Smooth muscle cell (in vitro differentiated cells): ENCODE results near the gene FRMD8. TPM values are rescaled to one million over a fixed set of nuclear protein-coding genes. Genes with fewer than 3 reads are reported as not detected.

ENCODE experiments used
- DNase-seq: peaks from one replicate; lab custom pipeline; 2025; ENCODE audit not compliant: unreplicated experiment; lab: John Stamatoyannopoulos, UW
- H2AFZ ChIP-seq: fragments of 200-600 bp; sonication (generic); 2 replicates; pipeline ENCODE4 v1.6.0; 2016; ENCODE audit warnings: antibody characterized with exemption, low read depth, mild to moderate bottlenecking
- H3F3A ChIP-seq: fragments of 200-600 bp; sonication (generic); 2 replicates; pipeline ENCODE4 v1.6.0; 2017; ENCODE audit warnings: antibody characterized with exemption, low read depth
- H3K27ac ChIP-seq: fragments of 200-600 bp; sonication (generic); 2 replicates; pipeline ENCODE4 v1.5.1; 2016; ENCODE audit warnings: low read depth, mild to moderate bottlenecking
- H3K27me3 ChIP-seq: fragments of 200-600 bp; sonication (generic); 2 replicates; pipeline ENCODE4 v1.6.1; 2016; ENCODE audit warnings: low read depth, mild to moderate bottlenecking
- H3K36me3 ChIP-seq: fragments of 200-600 bp; sonication (generic); 2 replicates; pipeline ENCODE4 v1.5.1; 2016; ENCODE audit warnings: low read depth
- H3K4me1 ChIP-seq: fragments of 200-600 bp; sonication (generic); 2 replicates; pipeline ENCODE4 v1.5.1; 2016; ENCODE audit warnings: low read depth
- H3K4me2 ChIP-seq: fragments of 200-600 bp; sonication (generic); 2 replicates; pipeline ENCODE4 v1.6.0; 2016; ENCODE audit warnings: mild to moderate bottlenecking
- H3K4me3 ChIP-seq: fragments of 200-600 bp; sonication (generic); 2 replicates; pipeline ENCODE4 v1.5.1; 2016; ENCODE audit warnings: mild to moderate bottlenecking
- H3K79me2 ChIP-seq: fragments of 200-600 bp; sonication (generic); 2 replicates; pipeline ENCODE4 v1.6.0; 2016; ENCODE audit warnings: low read depth, mild to moderate bottlenecking
- H3K9ac ChIP-seq: fragments of 200-600 bp; sonication (generic); 2 replicates; pipeline ENCODE4 v1.6.0; 2016; ENCODE audit warnings: low read depth
- H3K9me3 ChIP-seq: fragments of 200-600 bp; sonication (generic); replicated peaks from 2 replicates; pipeline ENCODE4 v1.5.1; 2016; ENCODE audit warnings: low read depth
- H4K20me1 ChIP-seq: fragments of 200-600 bp; sonication (generic); 2 replicates; pipeline ENCODE4 v1.6.0; 2016; ENCODE audit warnings: low read depth
- WGBS: methylation state at CpG from one replicate; pipeline ENCODE4 v1.1.7; 2016; ENCODE audit warnings: low lambda C conversion rate; 5-methylcytosine and 5-hydroxymethylcytosine counted together
- polyA plus RNA-seq: library from polyadenylated mRNA; unstranded; fragments of >200 nt; fragmentation: Nextera tagmentation; extraction: Ambion mirVana; gene quantifications from 2 replicates; pipeline ENCODE4 v1.2.1, GENCODE V29; 2016
- total RNA-seq: library from RNA; depleted of rRNA; stranded (reverse); fragments of >200 nt; gene quantifications from 2 replicates; pipeline ENCODE4 v1.2.3, GENCODE V29; 2014
- TF ChIP-seq, protein P1 (sequence below): fragments of 200-600 bp; sonication (generic); IDR thresholded peaks from 2 replicates; pipeline ENCODE4 v1.5.1; 2017; ENCODE audit warnings: borderline replicate concordance, mild to moderate bottlenecking, antibody characterized with exemption; ENCODE audit not compliant: insufficient read depth, poor library complexity, severe bottlenecking

Gene FRMD8
- total and polyA plus RNA-seq, 2 experiments from 2014 or later = 16.7 to 37.8 TPM

DNA sequence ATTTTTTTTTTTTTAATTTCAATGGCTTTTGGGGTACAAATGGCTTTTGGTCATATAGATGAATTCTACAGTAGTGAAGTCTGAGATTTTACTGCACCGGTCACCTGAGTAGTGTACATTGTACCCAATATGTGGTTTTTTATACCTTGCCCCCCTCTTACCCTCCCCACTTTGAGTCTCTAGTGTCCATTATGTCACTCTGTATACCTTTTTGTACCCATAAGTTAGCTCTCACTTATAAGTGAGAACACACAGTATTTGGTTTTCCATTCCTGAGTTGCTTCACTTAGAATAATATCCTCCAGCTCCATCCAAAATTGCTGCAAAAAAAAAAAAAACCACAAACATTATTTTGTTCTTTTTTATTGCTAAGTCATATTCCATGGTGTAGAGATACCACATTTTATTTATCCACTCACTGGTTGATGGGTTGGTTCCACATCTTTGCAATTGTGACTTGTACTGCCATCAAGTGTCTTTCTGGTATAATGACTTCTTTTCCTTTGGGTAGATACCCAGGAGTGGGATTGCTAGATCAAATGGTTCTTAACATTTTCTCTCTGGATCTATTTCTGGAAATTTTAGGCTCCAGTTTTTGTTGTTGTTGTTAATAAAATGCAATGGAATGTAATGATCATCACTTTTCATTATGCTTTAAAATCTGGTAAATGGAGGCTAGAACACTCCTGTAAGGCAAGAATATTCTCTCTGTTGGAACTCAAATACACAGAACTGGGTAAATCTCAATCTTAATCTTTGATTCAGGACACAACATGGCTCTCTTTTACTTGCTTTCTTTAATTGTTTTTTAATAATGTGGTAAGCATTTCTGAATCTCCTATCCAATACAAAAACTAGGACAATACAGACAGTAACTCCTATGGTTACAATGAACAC lies 46.5 kb downstream of the FRMD8 start:
- H2AFZ ChIP-seq = no peak overlapping the region
- DNase-seq = no peak
- H3K4me1 ChIP-seq = peaks cover 3% of the 10 kb centered on the region
- peak overlapping the region; percentile 99 for H3K4me2 ChIP-seq
- no peaks in the 10 kb centered on the region for H3K9me3 ChIP-seq
- peaks cover 100% of the 10 kb centered on the region for H3K79me2 ChIP-seq
- peaks cover 99% of the 10 kb centered on the region for H4K20me1 ChIP-seq
- no peak overlapping the region for H3K9ac ChIP-seq
- no peaks in the 10 kb centered on the region for H3K27me3 ChIP-seq
- TF ChIP-seq, protein P1, sequence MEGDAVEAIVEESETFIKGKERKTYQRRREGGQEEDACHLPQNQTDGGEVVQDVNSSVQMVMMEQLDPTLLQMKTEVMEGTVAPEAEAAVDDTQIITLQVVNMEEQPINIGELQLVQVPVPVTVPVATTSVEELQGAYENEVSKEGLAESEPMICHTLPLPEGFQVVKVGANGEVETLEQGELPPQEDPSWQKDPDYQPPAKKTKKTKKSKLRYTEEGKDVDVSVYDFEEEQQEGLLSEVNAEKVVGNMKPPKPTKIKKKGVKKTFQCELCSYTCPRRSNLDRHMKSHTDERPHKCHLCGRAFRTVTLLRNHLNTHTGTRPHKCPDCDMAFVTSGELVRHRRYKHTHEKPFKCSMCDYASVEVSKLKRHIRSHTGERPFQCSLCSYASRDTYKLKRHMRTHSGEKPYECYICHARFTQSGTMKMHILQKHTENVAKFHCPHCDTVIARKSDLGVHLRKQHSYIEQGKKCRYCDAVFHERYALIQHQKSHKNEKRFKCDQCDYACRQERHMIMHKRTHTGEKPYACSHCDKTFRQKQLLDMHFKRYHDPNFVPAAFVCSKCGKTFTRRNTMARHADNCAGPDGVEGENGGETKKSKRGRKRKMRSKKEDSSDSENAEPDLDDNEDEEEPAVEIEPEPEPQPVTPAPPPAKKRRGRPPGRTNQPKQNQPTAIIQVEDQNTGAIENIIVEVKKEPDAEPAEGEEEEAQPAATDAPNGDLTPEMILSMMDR = no peak
- no peak overlapping the region for H3K4me3 ChIP-seq
- 100% methylated on average over 1 of the region's 1 CpG for WGBS
- no peaks in the 10 kb centered on the region for H3K36me3 ChIP-seq
- H3F3A ChIP-seq = peaks cover 81% of the 10 kb centered on the region
- H3K27ac ChIP-seq = peak overlapping the region; percentile 100

DNA sequence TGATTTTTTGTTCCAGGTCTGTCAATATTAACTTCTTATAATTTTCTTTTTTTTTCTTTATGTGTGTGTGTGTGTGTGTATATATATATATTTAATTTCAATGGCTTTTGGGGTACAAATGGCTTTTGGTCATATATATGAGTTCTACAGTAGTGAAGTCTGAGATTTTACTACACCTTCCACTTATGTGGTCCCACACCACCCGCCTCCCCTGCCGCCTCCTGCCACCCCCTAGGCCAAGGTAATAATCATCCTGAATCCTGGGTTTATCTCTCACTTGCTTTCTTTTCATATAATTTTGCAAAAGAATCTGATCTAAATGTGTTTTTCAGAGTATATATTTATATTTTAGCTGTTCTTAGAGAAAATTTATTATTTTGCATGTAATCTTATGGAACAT lies 47.2 kb downstream of the FRMD8 start:
- no peak for DNase-seq
- TF ChIP-seq, protein P1 = no peak
- H3K27ac ChIP-seq = peak overlapping the region; percentile 100
- H3K9me3 ChIP-seq = no peaks in the 10 kb centered on the region
- no peak overlapping the region for H2AFZ ChIP-seq
- H3K4me3 ChIP-seq = no peak overlapping the region
- H3K27me3 ChIP-seq = no peaks in the 10 kb centered on the region
- peaks cover 3% of the 10 kb centered on the region for H3K4me1 ChIP-seq
- WGBS = 100% methylated on average over 2 of the region's 2 CpGs
- peaks cover 99% of the 10 kb centered on the region for H4K20me1 ChIP-seq
- H3F3A ChIP-seq = peaks cover 81% of the 10 kb centered on the region
- no peak overlapping the region for H3K9ac ChIP-seq
- H3K4me2 ChIP-seq = no peak overlapping the region
- peaks cover 100% of the 10 kb centered on the region for H3K79me2 ChIP-seq
- no peaks in the 10 kb centered on the region for H3K36me3 ChIP-seq

DNA sequence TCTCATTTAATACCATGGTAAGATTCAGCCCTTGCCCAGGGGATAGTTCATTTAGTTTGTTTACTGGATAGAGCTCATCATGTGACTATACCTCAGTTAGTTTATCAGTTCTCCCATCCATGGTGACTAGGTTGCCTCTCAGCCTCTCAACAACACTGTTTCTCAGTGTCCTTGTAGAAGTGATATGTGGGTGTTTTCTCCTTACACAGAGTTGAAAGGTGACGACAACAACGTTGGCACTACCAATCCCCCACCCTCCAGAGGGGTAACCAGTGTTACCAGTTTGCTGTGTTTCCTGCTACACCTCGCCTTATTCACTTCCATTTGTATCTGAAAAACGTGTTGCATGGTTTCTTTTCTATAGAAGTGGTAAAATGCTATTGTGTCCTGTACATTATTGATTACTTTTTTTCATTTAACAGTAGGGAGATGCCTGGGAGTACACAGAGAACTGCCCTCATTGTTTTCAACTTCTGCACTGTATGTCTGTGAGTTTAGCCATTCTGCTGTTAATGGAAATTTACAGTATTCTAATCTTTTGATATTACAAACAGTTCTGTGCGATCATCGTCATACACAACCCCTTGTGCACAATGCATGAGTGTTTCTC lies 47.7 kb downstream of the FRMD8 start:
- DNase-seq = no peak
- Histone ChIP-seq H3K27ac (peak overlapping the region; percentile 100), H2AFZ (no peak overlapping the region), H3K36me3 (no peaks in the 10 kb centered on the region), H3K27me3 (no peaks in the 10 kb centered on the region), H4K20me1 (peaks cover 99% of the 10 kb centered on the region), H3K4me1 (no peaks in the 10 kb centered on the region), H3K79me2 (peaks cover 100% of the 10 kb centered on the region), H3K4me3 (no peak overlapping the region), H3K9me3 (no peaks in the 10 kb centered on the region), H3F3A (peaks cover 81% of the 10 kb centered on the region), H3K4me2 (no peak overlapping the region), H3K9ac (no peak overlapping the region)
- TF ChIP-seq, protein P1 = no peak
- whole genome bisulfite sequencing = 83% methylated on average over 6 of the region's 6 CpGs
